Measurements from ENCODE around the gene RNF224. TPM values are rescaled to one million over a fixed set of nuclear protein-coding genes. Genes with fewer than 3 reads are reported as not detected.

RNF224 gene
- total and polyA plus RNA-seq, 5 donors from 2014 or later, result not detected

GRCh38 chr9:137265496-137266161 lies 38.3 kb downstream of the RNF224 start:
- DNase-seq (no peak), ATAC-seq (ENCODE audit: low read depth in 2 of 2) (no peak)
- H3K9me3 Mint-ChIP-seq, result no peaks in the 10 kb centered on the region
- Histone ChIP-seq H3K36me3 (ENCODE audit: control insufficient read depth, insufficient read depth, low read length) (peaks cover 34% of the 10 kb centered on the region), H3K4me1 (ENCODE audit: control insufficient read depth, insufficient read depth, low read length, poor library complexity, severe bottlenecking) (no peaks in the 10 kb centered on the region), H3K27me3 (ENCODE audit: control insufficient read depth, insufficient read depth, low read length) (no peaks in the 10 kb centered on the region), H3K27ac (ENCODE audit: insufficient read depth, low read length, poor library complexity, severe bottlenecking) (no peak overlapping the region), H3K9me3 (ENCODE audit: control insufficient read depth in 2 of 2, low read length in 2 of 2) (no peaks in the 10 kb centered on the region), H3K4me3 (ENCODE audit: low read depth, low read length) (no peak overlapping the region)
- H3K4me1 Mint-ChIP-seq, result peaks cover 0 to 13% (median 5%) of the 10 kb centered on the region in 4 donors
- no peak overlapping the region for H3K4me3 Mint-ChIP-seq
- no peaks in the 10 kb centered on the region for H3K27me3 Mint-ChIP-seq
- H3K27ac Mint-ChIP-seq, result no peak overlapping the region
- peaks cover 19% of the 10 kb centered on the region for H3K36me3 Mint-ChIP-seq

GRCh38 chr9:137266162-137266527 lies 38.8 kb downstream of the RNF224 start:
- H3K27ac Mint-ChIP-seq, result no peak overlapping the region
- no peak overlapping the region for H3K4me3 Mint-ChIP-seq
- Histone ChIP-seq H3K9me3 (ENCODE audit: control insufficient read depth in 2 of 2, low read length in 2 of 2) (no peaks in the 10 kb centered on the region), H3K4me3 (ENCODE audit: low read depth, low read length) (no peak overlapping the region), H3K27ac (ENCODE audit: insufficient read depth, low read length, poor library complexity, severe bottlenecking) (no peak overlapping the region), H3K36me3 (ENCODE audit: control insufficient read depth, insufficient read depth, low read length) (peaks cover 34% of the 10 kb centered on the region), H3K27me3 (ENCODE audit: control insufficient read depth, insufficient read depth, low read length) (no peaks in the 10 kb centered on the region), H3K4me1 (ENCODE audit: control insufficient read depth, insufficient read depth, low read length, poor library complexity, severe bottlenecking) (no peaks in the 10 kb centered on the region)
- DNase-seq (no peak), ATAC-seq (ENCODE audit: low read depth in 2 of 2) (no peak)
- no peaks in the 10 kb centered on the region for H3K27me3 Mint-ChIP-seq
- peaks cover 19% of the 10 kb centered on the region for H3K36me3 Mint-ChIP-seq
- peaks cover 0 to 13% (median 5%) of the 10 kb centered on the region in 4 donors for H3K4me1 Mint-ChIP-seq
- H3K9me3 Mint-ChIP-seq, result no peaks in the 10 kb centered on the region

GRCh38 chr9:137266585-137267453 lies 39.5 kb downstream of the RNF224 start:
- H3K4me3 ChIP-seq (ENCODE audit: low read depth, low read length), result no peak overlapping the region
- no peak overlapping the region for H3K27ac ChIP-seq (ENCODE audit: insufficient read depth, low read length, poor library complexity, severe bottlenecking)
- Mint-ChIP-seq H3K4me1 (peaks cover 0 to 14% (median 6%) of the 10 kb centered on the region in 4 donors), H3K4me3 (no peak overlapping the region), H3K9me3 (no peaks in the 10 kb centered on the region), H3K27me3 (no peaks in the 10 kb centered on the region), H3K36me3 (peaks cover 15% of the 10 kb centered on the region), H3K27ac (no peak overlapping the region)
- no peak for DNase-seq
- peaks cover 34% of the 10 kb centered on the region for H3K36me3 ChIP-seq (ENCODE audit: control insufficient read depth, insufficient read depth, low read length)
- H3K9me3 ChIP-seq (ENCODE audit: control insufficient read depth in 2 of 2, low read length in 2 of 2), result no peaks in the 10 kb centered on the region
- ATAC-seq (ENCODE audit: low read depth in 2 of 2), result no peak
- H3K27me3 ChIP-seq (ENCODE audit: control insufficient read depth, insufficient read depth, low read length), result no peaks in the 10 kb centered on the region
- H3K4me1 ChIP-seq (ENCODE audit: control insufficient read depth, insufficient read depth, low read length, poor library complexity, severe bottlenecking), result peaks cover 4% of the 10 kb centered on the region

GRCh38 chr9:137267933-137268355 lies 40.6 kb downstream of the RNF224 start:
- Mint-ChIP-seq H3K27ac (no peak overlapping the region), H3K9me3 (no peaks in the 10 kb centered on the region), H3K4me1 (peaks cover 0 to 15% (median 6%) of the 10 kb centered on the region in 4 donors), H3K4me3 (no peak overlapping the region), H3K36me3 (peaks cover 14% of the 10 kb centered on the region), H3K27me3 (no peaks in the 10 kb centered on the region)
- ATAC-seq (ENCODE audit: low read depth in 2 of 2) (peak in 1 of 2 donors; percentile 56), DNase-seq (no peak)
- Histone ChIP-seq H3K4me3 (ENCODE audit: low read depth, low read length) (no peak overlapping the region), H3K27ac (ENCODE audit: insufficient read depth, low read length, poor library complexity, severe bottlenecking) (no peak overlapping the region), H3K27me3 (ENCODE audit: control insufficient read depth, insufficient read depth, low read length) (no peaks in the 10 kb centered on the region), H3K36me3 (ENCODE audit: control insufficient read depth, insufficient read depth, low read length) (peaks cover 33% of the 10 kb centered on the region), H3K4me1 (ENCODE audit: control insufficient read depth, insufficient read depth, low read length, poor library complexity, severe bottlenecking) (peaks cover 4% of the 10 kb centered on the region), H3K9me3 (ENCODE audit: control insufficient read depth in 2 of 2, low read length in 2 of 2) (no peaks in the 10 kb centered on the region)

GRCh38 chr9:137268538-137269201 lies 41.4 kb downstream of the RNF224 start:
- no peak for ATAC-seq (ENCODE audit: low read depth in 2 of 2)
- Histone ChIP-seq H3K27ac (ENCODE audit: insufficient read depth, low read length, poor library complexity, severe bottlenecking) (no peak overlapping the region), H3K27me3 (ENCODE audit: control insufficient read depth, insufficient read depth, low read length) (no peaks in the 10 kb centered on the region), H3K36me3 (ENCODE audit: control insufficient read depth, insufficient read depth, low read length) (peaks cover 29% of the 10 kb centered on the region), H3K4me3 (ENCODE audit: low read depth, low read length) (no peak overlapping the region), H3K9me3 (ENCODE audit: control insufficient read depth in 2 of 2, low read length in 2 of 2) (no peaks in the 10 kb centered on the region), H3K4me1 (ENCODE audit: control insufficient read depth, insufficient read depth, low read length, poor library complexity, severe bottlenecking) (peaks cover 4% of the 10 kb centered on the region)
- H3K27ac Mint-ChIP-seq, result no peak overlapping the region
- no peaks in the 10 kb centered on the region for H3K27me3 Mint-ChIP-seq
- H3K9me3 Mint-ChIP-seq, result no peaks in the 10 kb centered on the region
- no peak for DNase-seq
- H3K4me1 Mint-ChIP-seq, result peaks cover 0 to 15% (median 6%) of the 10 kb centered on the region in 4 donors
- H3K4me3 Mint-ChIP-seq, result no peak overlapping the region
- peaks cover 14% of the 10 kb centered on the region for H3K36me3 Mint-ChIP-seq

GRCh38 chr9:137269231-137269772 lies 42.0 kb downstream of the RNF224 start:
- no peaks in the 10 kb centered on the region for H3K27me3 Mint-ChIP-seq
- Histone ChIP-seq H3K4me1 (ENCODE audit: control insufficient read depth, insufficient read depth, low read length, poor library complexity, severe bottlenecking) (peaks cover 4% of the 10 kb centered on the region), H3K4me3 (ENCODE audit: low read depth, low read length) (no peak overlapping the region), H3K9me3 (ENCODE audit: control insufficient read depth in 2 of 2, low read length in 2 of 2) (no peaks in the 10 kb centered on the region), H3K27me3 (ENCODE audit: control insufficient read depth, insufficient read depth, low read length) (no peaks in the 10 kb centered on the region), H3K36me3 (ENCODE audit: control insufficient read depth, insufficient read depth, low read length) (peaks cover 22% of the 10 kb centered on the region), H3K27ac (ENCODE audit: insufficient read depth, low read length, poor library complexity, severe bottlenecking) (no peak overlapping the region)
- ATAC-seq (ENCODE audit: low read depth in 2 of 2) (no peak), DNase-seq (no peak)
- H3K4me3 Mint-ChIP-seq, result no peak overlapping the region
- peak overlapping the region in 1 of 3 donors; percentile 48 for H3K27ac Mint-ChIP-seq
- H3K36me3 Mint-ChIP-seq, result peaks cover 14% of the 10 kb centered on the region
- peaks cover 0 to 15% (median 6%) of the 10 kb centered on the region in 4 donors for H3K4me1 Mint-ChIP-seq
- no peaks in the 10 kb centered on the region for H3K9me3 Mint-ChIP-seq

- H3K9me3 ChIP-seq (ENCODE audit: control insufficient read depth in 2 of 2, low read length in 2 of 2), result no peaks in the 10 kb centered on the region
- H3K27me3 ChIP-seq (ENCODE audit: control insufficient read depth, insufficient read depth, low read length), result no peaks in the 10 kb centered on the region
- Mint-ChIP-seq H3K36me3 (peaks cover 14% of the 10 kb centered on the region), H3K4me1 (peaks cover 0 to 21% (median 6%) of the 10 kb centered on the region in 4 donors), H3K4me3 (no peak overlapping the region), H3K27ac (no peak overlapping the region), H3K27me3 (no peaks in the 10 kb centered on the region), H3K9me3 (no peaks in the 10 kb centered on the region)
- ATAC-seq (ENCODE audit: low read depth in 2 of 2) (no peak), DNase-seq (peak in 1 of 3 donors; percentile 39)
- peaks cover 4% of the 10 kb centered on the region for H3K4me1 ChIP-seq (ENCODE audit: control insufficient read depth, insufficient read depth, low read length, poor library complexity, severe bottlenecking)
- H3K4me3 ChIP-seq (ENCODE audit: low read depth, low read length), result no peak overlapping the region
- H3K36me3 ChIP-seq (ENCODE audit: control insufficient read depth, insufficient read depth, low read length), result peaks cover 16% of the 10 kb centered on the region
- no peak overlapping the region for H3K27ac ChIP-seq (ENCODE audit: insufficient read depth, low read length, poor library complexity, severe bottlenecking)
Observed at GRCh38 chr9:137270929-137271695, 43.8 kb downstream of the RNF224 start.

All from CD4-positive, CD25-positive, alpha-beta regulatory T cell (primary cell).